ENCODE data around the gene MBTPS1.

MBTPS1 gene

GRCh38 chr16:84016477-84016876 lies 100.3 kb downstream of the MBTPS1 start:
- Histone ChIP-seq H4K5ac (ENCODE audit: low read length) (no peak overlapping the region), H3K4me3 (ENCODE audit: low read length) (no peak overlapping the region), H3K79me1 (ENCODE audit: low read length) (no peaks in the 10 kb centered on the region), H3K36me3 (ENCODE audit: control insufficient read depth, insufficient read depth, low read length) (no peaks in the 10 kb centered on the region), H3K4me2 (ENCODE audit: low read length) (no peak overlapping the region), H2AK5ac (ENCODE audit: low read length) (no peak overlapping the region), H3K4ac (ENCODE audit: low read depth, low read length) (no peak overlapping the region), H3K79me2 (ENCODE audit: control insufficient read depth, insufficient read depth, low read length) (no peaks in the 10 kb centered on the region), H4K8ac (ENCODE audit: low read depth, low read length) (no peak overlapping the region), H2BK5ac (ENCODE audit: low read length) (no peak overlapping the region), H3K9ac (ENCODE audit: low read length) (no peak overlapping the region), H2BK15ac (replicated peaks; ENCODE audit: low read depth) (no peak overlapping the region), H3K56ac (ENCODE audit: low read length) (no peak overlapping the region), H3K27me3 (ENCODE audit: insufficient read depth, low read length, poor library complexity) (no peaks in the 10 kb centered on the region), H3K18ac (ENCODE audit: low read length) (no peak overlapping the region), H3K27ac (ENCODE audit: low read depth, low read length) (no peak overlapping the region), H2BK120ac (ENCODE audit: low read depth, low read length) (no peak overlapping the region), H3K23ac (ENCODE audit: low read length) (no peak overlapping the region), H3K4me1 (ENCODE audit: control insufficient read depth, low read depth, low read length) (no peaks in the 10 kb centered on the region)
- no CpG with 5 or more reads among the region's 12 CpGs for WGBS (ENCODE audit: extremely low coverage, insufficient coverage, low lambda C conversion rate)
- no peak for DNase-seq

GRCh38 chr16:84015399-84015798 lies 101.3 kb downstream of the MBTPS1 start:
- H2BK5ac ChIP-seq (ENCODE audit: low read length) = no peak overlapping the region
- H3K18ac ChIP-seq (ENCODE audit: low read length) = no peak overlapping the region
- no peaks in the 10 kb centered on the region for H3K4me1 ChIP-seq (ENCODE audit: control insufficient read depth, low read depth, low read length)
- WGBS (ENCODE audit: extremely low coverage, insufficient coverage, low lambda C conversion rate) = no CpG with 5 or more reads among the region's 12 CpGs
- DNase-seq = no peak
- no peaks in the 10 kb centered on the region for H3K27me3 ChIP-seq (ENCODE audit: insufficient read depth, low read length, poor library complexity)
- no peak overlapping the region for H3K4me3 ChIP-seq (ENCODE audit: low read length)
- H3K79me1 ChIP-seq (ENCODE audit: low read length) = no peaks in the 10 kb centered on the region
- H3K27ac ChIP-seq (ENCODE audit: low read depth, low read length) = no peak overlapping the region
- no peak overlapping the region for H4K8ac ChIP-seq (ENCODE audit: low read depth, low read length)
- no peak overlapping the region for H3K9ac ChIP-seq (ENCODE audit: low read length)
- no peaks in the 10 kb centered on the region for H3K79me2 ChIP-seq (ENCODE audit: control insufficient read depth, insufficient read depth, low read length)
- H3K36me3 ChIP-seq (ENCODE audit: control insufficient read depth, insufficient read depth, low read length) = no peaks in the 10 kb centered on the region
- H2BK15ac ChIP-seq (replicated peaks; ENCODE audit: low read depth) = no peak overlapping the region
- H3K4me2 ChIP-seq (ENCODE audit: low read length) = no peak overlapping the region
- no peak overlapping the region for H3K23ac ChIP-seq (ENCODE audit: low read length)
- no peak overlapping the region for H4K5ac ChIP-seq (ENCODE audit: low read length)
- H3K4ac ChIP-seq (ENCODE audit: low read depth, low read length) = no peak overlapping the region
- H2AK5ac ChIP-seq (ENCODE audit: low read length) = no peak overlapping the region
- H3K56ac ChIP-seq (ENCODE audit: low read length) = no peak overlapping the region
- no peak overlapping the region for H2BK120ac ChIP-seq (ENCODE audit: low read depth, low read length)

GRCh38 chr16:84014570-84015327 lies 102.0 kb downstream of the MBTPS1 start:
- Histone ChIP-seq H3K36me3 (ENCODE audit: control insufficient read depth, insufficient read depth, low read length) (no peaks in the 10 kb centered on the region), H2BK120ac (ENCODE audit: low read depth, low read length) (no peak overlapping the region), H4K8ac (ENCODE audit: low read depth, low read length) (no peak overlapping the region), H3K4me1 (ENCODE audit: control insufficient read depth, low read depth, low read length) (no peaks in the 10 kb centered on the region), H3K18ac (ENCODE audit: low read length) (no peak overlapping the region), H3K27me3 (ENCODE audit: insufficient read depth, low read length, poor library complexity) (no peaks in the 10 kb centered on the region), H4K5ac (ENCODE audit: low read length) (no peak overlapping the region), H2AK5ac (ENCODE audit: low read length) (no peak overlapping the region), H3K4me2 (ENCODE audit: low read length) (no peak overlapping the region), H3K79me2 (ENCODE audit: control insufficient read depth, insufficient read depth, low read length) (no peaks in the 10 kb centered on the region), H3K56ac (ENCODE audit: low read length) (no peak overlapping the region), H3K4me3 (ENCODE audit: low read length) (no peak overlapping the region), H3K9ac (ENCODE audit: low read length) (no peak overlapping the region), H3K79me1 (ENCODE audit: low read length) (no peaks in the 10 kb centered on the region), H2BK15ac (replicated peaks; ENCODE audit: low read depth) (no peak overlapping the region), H3K4ac (ENCODE audit: low read depth, low read length) (no peak overlapping the region), H3K27ac (ENCODE audit: low read depth, low read length) (no peak overlapping the region), H3K23ac (ENCODE audit: low read length) (no peak overlapping the region), H2BK5ac (ENCODE audit: low read length) (no peak overlapping the region)
- DNase-seq = no peak
- no CpG with 5 or more reads among the region's 14 CpGs for WGBS (ENCODE audit: extremely low coverage, insufficient coverage, low lambda C conversion rate)

- Histone ChIP-seq H3K36me3 (ENCODE audit: control insufficient read depth, insufficient read depth, low read length) (no peaks in the 10 kb centered on the region), H3K79me1 (ENCODE audit: low read length) (no peaks in the 10 kb centered on the region), H3K27me3 (ENCODE audit: insufficient read depth, low read length, poor library complexity) (no peaks in the 10 kb centered on the region), H2BK120ac (ENCODE audit: low read depth, low read length) (no peak overlapping the region), H2BK5ac (ENCODE audit: low read length) (no peak overlapping the region), H3K79me2 (ENCODE audit: control insufficient read depth, insufficient read depth, low read length) (no peaks in the 10 kb centered on the region), H4K8ac (ENCODE audit: low read depth, low read length) (no peak overlapping the region), H3K9ac (ENCODE audit: low read length) (no peak overlapping the region), H3K23ac (ENCODE audit: low read length) (no peak overlapping the region), H3K56ac (ENCODE audit: low read length) (no peak overlapping the region), H3K27ac (ENCODE audit: low read depth, low read length) (no peak overlapping the region), H4K5ac (ENCODE audit: low read length) (no peak overlapping the region), H2AK5ac (ENCODE audit: low read length) (no peak overlapping the region), H3K4me2 (ENCODE audit: low read length) (no peak overlapping the region), H2BK15ac (replicated peaks; ENCODE audit: low read depth) (no peak overlapping the region), H3K4me3 (ENCODE audit: low read length) (no peak overlapping the region), H3K4me1 (ENCODE audit: control insufficient read depth, low read depth, low read length) (no peaks in the 10 kb centered on the region), H3K18ac (ENCODE audit: low read length) (no peak overlapping the region), H3K4ac (ENCODE audit: low read depth, low read length) (no peak overlapping the region)
- no CpG with 5 or more reads among the region's 14 CpGs for WGBS (ENCODE audit: extremely low coverage, insufficient coverage, low lambda C conversion rate)
- DNase-seq = peak; percentile 100
Observed at GRCh38 chr16:84013787-84014569, 102.8 kb downstream of the MBTPS1 start.

GRCh38 chr16:84009282-84009681 lies 107.5 kb downstream of the MBTPS1 start:
- Histone ChIP-seq H3K18ac (ENCODE audit: low read length) (no peak overlapping the region), H2BK120ac (ENCODE audit: low read depth, low read length) (no peak overlapping the region)
- WGBS (ENCODE audit: extremely low coverage, insufficient coverage, low lambda C conversion rate) = no CpG with 5 or more reads among the region's 6 CpGs

More at GRCh38 chr16:84009282-84009681, 107.5 kb downstream of the MBTPS1 start:
- H3K27ac ChIP-seq (ENCODE audit: low read depth, low read length) = no peak overlapping the region
- no peak overlapping the region for H3K4ac ChIP-seq (ENCODE audit: low read depth, low read length)
- no peak overlapping the region for H4K8ac ChIP-seq (ENCODE audit: low read depth, low read length)
- no peaks in the 10 kb centered on the region for H3K27me3 ChIP-seq (ENCODE audit: insufficient read depth, low read length, poor library complexity)
- no peaks in the 10 kb centered on the region for H3K36me3 ChIP-seq (ENCODE audit: control insufficient read depth, insufficient read depth, low read length)
- no peak overlapping the region for H3K23ac ChIP-seq (ENCODE audit: low read length)
- no peak overlapping the region for H3K4me2 ChIP-seq (ENCODE audit: low read length)
- no peak for DNase-seq
- no peaks in the 10 kb centered on the region for H3K79me2 ChIP-seq (ENCODE audit: control insufficient read depth, insufficient read depth, low read length)
- no peaks in the 10 kb centered on the region for H3K79me1 ChIP-seq (ENCODE audit: low read length)
- H3K4me1 ChIP-seq (ENCODE audit: control insufficient read depth, low read depth, low read length) = no peaks in the 10 kb centered on the region
- H3K9ac ChIP-seq (ENCODE audit: low read length) = no peak overlapping the region
- no peak overlapping the region for H3K4me3 ChIP-seq (ENCODE audit: low read length)
- H3K56ac ChIP-seq (ENCODE audit: low read length) = no peak overlapping the region
- no peak overlapping the region for H2BK5ac ChIP-seq (ENCODE audit: low read length)
- H2BK15ac ChIP-seq (replicated peaks; ENCODE audit: low read depth) = no peak overlapping the region
- no peak overlapping the region for H4K5ac ChIP-seq (ENCODE audit: low read length)
- H2AK5ac ChIP-seq (ENCODE audit: low read length) = no peak overlapping the region

Data from mesendoderm (in vitro differentiated cells).